Fibroblast of lung (primary cell): ENCODE measurements around the gene SNX4. TPM values are rescaled to one million over a fixed set of nuclear protein-coding genes. Genes with fewer than 3 reads are reported as not detected.

Experiments
- DNase-seq, 2 donors: peaks; one replicate each; pipeline versions ENCODE4 v3.0.0 to v3.0.0-alpha.2; 2010; ENCODE audit warnings: low read depth in 2 of 2
- H2AFZ ChIP-seq: 2 replicates; pipeline ENCODE4 v1.5.1; 2012; ENCODE audit warnings: low read length, control low read depth, inconsistent platforms
- H3K27ac ChIP-seq: 2 replicates; pipeline ENCODE4 v1.5.1; 2011; ENCODE audit warnings: low read length, control low read depth; ENCODE audit not compliant: insufficient read depth
- H3K27me3 ChIP-seq: 2 replicates; pipeline ENCODE4 v1.5.1; 2011; ENCODE audit warnings: mild to moderate bottlenecking, low read length; ENCODE audit not compliant: control insufficient read depth, insufficient read depth
- H3K36me3 ChIP-seq: 2 replicates; pipeline ENCODE4 v1.5.1; 2011; ENCODE audit warnings: low read length; ENCODE audit not compliant: control insufficient read depth, insufficient read depth
- H3K4me1 ChIP-seq: 2 replicates; pipeline ENCODE4 v1.5.1; 2011; ENCODE audit warnings: low read length; ENCODE audit not compliant: control insufficient read depth, insufficient read depth; ENCODE audit errors: extremely low read depth
- H3K4me2 ChIP-seq: 2 replicates; pipeline ENCODE4 v1.5.1; 2011; ENCODE audit warnings: low read length, control low read depth; ENCODE audit not compliant: insufficient read depth; ENCODE audit errors: extremely low read depth
- H3K4me3 ChIP-seq, 4 experiments: fragments of 200-600 bp in 1 of 4; sonication (generic) in 1 of 4; replicated peaks in 1 of 4; 2 replicates each; pipeline ENCODE4 v1.5.1; 2011 to 2016; ENCODE audit warnings: low read length in 4 of 4, low read depth in 3 of 4, mild to moderate bottlenecking in 3 of 4, control low read depth in 2 of 4, inconsistent platforms in 1 of 4, mixed read lengths in 1 of 4; ENCODE audit not compliant: insufficient read depth in 1 of 4; ENCODE audit errors: control extremely low read depth in 1 of 4
- H3K79me2 ChIP-seq: 2 replicates; pipeline ENCODE4 v1.5.1; 2012; ENCODE audit warnings: mild to moderate bottlenecking, low read length, inconsistent platforms; ENCODE audit not compliant: control insufficient read depth, insufficient read depth
- H3K9ac ChIP-seq: 2 replicates; pipeline ENCODE4 v1.5.1; 2011; ENCODE audit warnings: mild to moderate bottlenecking, low read length, control low read depth; ENCODE audit not compliant: insufficient read depth
- H3K9me3 ChIP-seq: 2 replicates; pipeline ENCODE4 v1.5.1; 2012; ENCODE audit warnings: low read depth, low read length; ENCODE audit not compliant: control insufficient read depth, insufficient read depth
- H4K20me1 ChIP-seq: 2 replicates; pipeline ENCODE4 v1.5.1; 2011; ENCODE audit warnings: low read length; ENCODE audit not compliant: control insufficient read depth, insufficient read depth; ENCODE audit errors: extremely low read depth
- EZH2 ChIP-seq: IDR thresholded peaks from 2 replicates; pipeline ENCODE4 v1.5.1; 2012; ENCODE audit warnings: low read length, control low read depth, mild to moderate bottlenecking; ENCODE audit errors: missing control alignments
- polyA plus RNA-seq, 2 donors: library from polyadenylated mRNA; depleted of rRNA in 1 of 2; stranded (reverse) in 1 of 2; unstranded in 1 of 2; fragments of >200 nt; gene quantifications; 2 replicates each; pipeline ENCODE4 v1.2.1, GENCODE V29; 2011 to 2012; ENCODE audit warnings: missing spikeins in 1 of 2
- total RNA-seq: library from RNA; depleted of rRNA; stranded (reverse); fragments of >200 nt; gene quantifications from 2 replicates; pipeline ENCODE4 v1.2.1, GENCODE V29; 2014
- TF ChIP-seq, protein P1 (sequence below), 2 donors: IDR thresholded peaks in 1 of 2; conservative IDR thresholded peaks in 1 of 2; 1 replicate in 1 of 2; 2 replicates in 1 of 2; pipeline ENCODE4 v1.5.1; 2011 to 2012; ENCODE audit warnings: low read length in 2 of 2, control low read depth in 1 of 2, inconsistent platforms in 1 of 2, low read depth in 1 of 2, mild to moderate bottlenecking in 1 of 2

The SNX4 gene
- total and polyA plus RNA-seq, 2 donors (not counting 1 experiment from before 2014, with no cell fraction given): 22.1 to 23.8 TPM

DNA sequence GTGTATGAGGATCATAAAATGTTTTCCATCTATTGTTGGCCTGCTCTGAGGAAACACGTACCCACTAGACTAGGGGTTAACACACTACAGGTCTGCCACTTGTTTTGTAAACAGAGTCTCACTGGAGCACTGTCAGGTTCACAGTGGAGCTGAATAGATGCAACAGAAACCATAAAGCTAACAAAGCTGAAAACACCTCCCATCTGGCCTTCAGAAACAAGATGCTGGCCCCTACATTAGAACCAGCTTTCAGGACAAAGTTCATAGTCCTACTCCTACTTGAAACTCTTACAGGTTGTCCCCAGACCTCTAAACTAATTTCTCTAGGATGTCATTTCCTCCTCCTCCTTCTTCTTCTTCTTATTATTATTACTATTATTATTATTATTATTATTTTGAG, 42.3 kb downstream of the SNX4 start:
- Histone ChIP-seq H3K27ac (no peak overlapping the region), H4K20me1 (no peaks in the 10 kb centered on the region), H3K79me2 (no peaks in the 10 kb centered on the region), H3K4me2 (no peak overlapping the region), H3K4me3 (no peak overlapping the region), H3K36me3 (peaks cover 2% of the 10 kb centered on the region), H3K27me3 (no peaks in the 10 kb centered on the region), H3K4me1 (no peaks in the 10 kb centered on the region), H3K9me3 (no peaks in the 10 kb centered on the region), H3K9ac (no peak overlapping the region), H2AFZ (no peak overlapping the region)
- TF ChIP-seq, protein P1, sequence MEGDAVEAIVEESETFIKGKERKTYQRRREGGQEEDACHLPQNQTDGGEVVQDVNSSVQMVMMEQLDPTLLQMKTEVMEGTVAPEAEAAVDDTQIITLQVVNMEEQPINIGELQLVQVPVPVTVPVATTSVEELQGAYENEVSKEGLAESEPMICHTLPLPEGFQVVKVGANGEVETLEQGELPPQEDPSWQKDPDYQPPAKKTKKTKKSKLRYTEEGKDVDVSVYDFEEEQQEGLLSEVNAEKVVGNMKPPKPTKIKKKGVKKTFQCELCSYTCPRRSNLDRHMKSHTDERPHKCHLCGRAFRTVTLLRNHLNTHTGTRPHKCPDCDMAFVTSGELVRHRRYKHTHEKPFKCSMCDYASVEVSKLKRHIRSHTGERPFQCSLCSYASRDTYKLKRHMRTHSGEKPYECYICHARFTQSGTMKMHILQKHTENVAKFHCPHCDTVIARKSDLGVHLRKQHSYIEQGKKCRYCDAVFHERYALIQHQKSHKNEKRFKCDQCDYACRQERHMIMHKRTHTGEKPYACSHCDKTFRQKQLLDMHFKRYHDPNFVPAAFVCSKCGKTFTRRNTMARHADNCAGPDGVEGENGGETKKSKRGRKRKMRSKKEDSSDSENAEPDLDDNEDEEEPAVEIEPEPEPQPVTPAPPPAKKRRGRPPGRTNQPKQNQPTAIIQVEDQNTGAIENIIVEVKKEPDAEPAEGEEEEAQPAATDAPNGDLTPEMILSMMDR (conservative IDR thresholded peaks at IDR 0.05 in 1 of 2, IDR thresholded peaks at IDR 0.05 in 1 of 2; ENCODE audit: low read depth in 1 of 2, low read length in 2 of 2): no peak
- TF ChIP-seq EZH2: no peak
- DNase-seq: no peak

DNA sequence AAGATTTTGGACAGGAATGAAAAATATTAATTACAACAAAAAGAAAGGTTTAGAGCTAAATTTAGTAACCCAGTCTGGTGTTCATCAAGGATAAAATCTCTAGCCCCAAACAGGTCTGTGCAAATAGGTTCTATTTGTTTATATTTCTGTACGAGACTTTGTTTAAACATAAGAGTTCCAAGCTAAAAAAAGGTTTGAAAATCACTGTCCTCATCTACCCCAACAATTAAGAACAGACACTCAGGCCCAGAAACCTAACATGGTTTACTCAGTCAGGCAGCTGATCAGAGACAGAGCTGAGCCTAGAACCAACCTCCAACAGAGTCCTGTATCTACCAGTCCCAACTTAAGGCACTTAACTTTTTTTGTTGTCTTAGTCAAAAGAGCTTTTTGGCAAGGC, 49.3 kb downstream of the SNX4 start:
- TF ChIP-seq, protein P1 (conservative IDR thresholded peaks at IDR 0.05 in 1 of 2, IDR thresholded peaks at IDR 0.05 in 1 of 2; ENCODE audit: low read depth in 1 of 2, low read length in 2 of 2): no peak
- H4K20me1 ChIP-seq: no peaks in the 10 kb centered on the region
- H3K4me3 ChIP-seq: no peak overlapping the region
- no peaks in the 10 kb centered on the region for H3K4me1 ChIP-seq
- no peaks in the 10 kb centered on the region for H3K9me3 ChIP-seq
- H3K27ac ChIP-seq: no peak overlapping the region
- DNase-seq: no peak
- no peaks in the 10 kb centered on the region for H3K79me2 ChIP-seq
- H3K9ac ChIP-seq: no peak overlapping the region
- no peaks in the 10 kb centered on the region for H3K27me3 ChIP-seq
- peaks cover 2% of the 10 kb centered on the region for H3K36me3 ChIP-seq
- no peak overlapping the region for H2AFZ ChIP-seq
- no peak overlapping the region for H3K4me2 ChIP-seq

DNA sequence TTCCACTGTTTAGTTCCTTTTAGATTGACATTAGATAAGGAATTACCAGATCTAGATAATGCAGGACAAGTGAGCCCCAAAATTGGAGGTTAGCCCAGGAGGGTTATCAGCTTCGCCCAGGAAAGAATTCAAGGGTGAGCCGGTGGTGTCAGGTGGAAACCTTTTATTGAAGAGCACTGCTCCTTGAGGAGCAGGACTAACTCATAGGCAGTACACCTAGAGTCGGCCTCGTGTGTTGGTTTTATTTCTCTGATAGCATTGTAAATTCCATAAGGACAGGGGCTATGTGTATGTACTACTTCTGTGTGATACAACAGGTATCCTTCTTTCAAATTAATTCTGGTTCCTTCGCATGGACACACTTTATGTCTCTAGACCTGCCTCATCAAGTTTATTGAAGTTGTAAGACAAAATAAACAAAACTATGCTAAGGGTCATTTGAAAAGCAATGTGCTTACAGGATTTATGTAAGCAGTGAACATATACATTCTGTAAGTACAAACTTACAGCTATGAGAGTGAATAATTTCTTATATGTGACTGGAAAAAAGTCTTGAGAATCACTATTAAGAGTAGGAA, 57.2 kb downstream of the SNX4 start:
- H3K27ac ChIP-seq: no peak overlapping the region
- H2AFZ ChIP-seq: no peak overlapping the region
- no peak overlapping the region for H3K9ac ChIP-seq
- no peak for TF ChIP-seq EZH2
- TF ChIP-seq, protein P1 (conservative IDR thresholded peaks at IDR 0.05 in 1 of 2, IDR thresholded peaks at IDR 0.05 in 1 of 2; ENCODE audit: low read depth in 1 of 2, low read length in 2 of 2): no peak
- H3K4me1 ChIP-seq: no peaks in the 10 kb centered on the region
- H4K20me1 ChIP-seq: no peaks in the 10 kb centered on the region
- no peak overlapping the region for H3K4me2 ChIP-seq
- peaks cover 4% of the 10 kb centered on the region for H3K36me3 ChIP-seq
- no peaks in the 10 kb centered on the region for H3K9me3 ChIP-seq
- no peaks in the 10 kb centered on the region for H3K79me2 ChIP-seq
- H3K27me3 ChIP-seq: no peaks in the 10 kb centered on the region
- no peak for DNase-seq
- H3K4me3 ChIP-seq: no peak overlapping the region
